ENCODE results near the gene LRMDA.

Gene LRMDA

GRCh38 chr10:75648351-75648750 is 216.9 kb downstream of the LRMDA start:
- DNase-seq: no peak

- no peak for DNase-seq
These were observed 217.4 kb downstream of the LRMDA start for GRCh38 chr10:75648854-75649253.

- no peak for DNase-seq
These were observed 218.0 kb downstream of the LRMDA start for GRCh38 chr10:75649466-75649865.

- no peak for DNase-seq
These were observed 219.2 kb downstream of the LRMDA start for GRCh38 chr10:75650648-75651047.

GRCh38 chr10:75651417-75651816 is 220.0 kb downstream of the LRMDA start:
- no peak for DNase-seq

- DNase-seq: no peak
These were observed 220.8 kb downstream of the LRMDA start for GRCh38 chr10:75652146-75652740.

- no peak for DNase-seq
These were observed 222.3 kb downstream of the LRMDA start for GRCh38 chr10:75653761-75654160.

- no peak for DNase-seq
These were observed 222.8 kb downstream of the LRMDA start for GRCh38 chr10:75654171-75654771.

- DNase-seq: no peak
These were observed 223.3 kb downstream of the LRMDA start for GRCh38 chr10:75654772-75655171.

GRCh38 chr10:75655791-75656451 is 224.5 kb downstream of the LRMDA start:
- no peak for DNase-seq

- DNase-seq: no peak
These were observed 225.9 kb downstream of the LRMDA start for GRCh38 chr10:75657351-75657750.

- no peak for DNase-seq
These were observed 226.6 kb downstream of the LRMDA start for GRCh38 chr10:75658036-75658435.

- no peak for DNase-seq
These were observed 227.1 kb downstream of the LRMDA start for GRCh38 chr10:75658496-75658895.

- no peak for DNase-seq
These were observed 227.5 kb downstream of the LRMDA start for GRCh38 chr10:75658915-75659314.

GRCh38 chr10:75660823-75661222 is 229.4 kb downstream of the LRMDA start:
- DNase-seq: no peak

- DNase-seq: no peak
These were observed 231.3 kb downstream of the LRMDA start for GRCh38 chr10:75662715-75663114.

- no peak for DNase-seq
These were observed 232.7 kb downstream of the LRMDA start for GRCh38 chr10:75663947-75664664.

- DNase-seq: no peak
These were observed 233.5 kb downstream of the LRMDA start for GRCh38 chr10:75664968-75665367.

- no peak for DNase-seq
These were observed 234.3 kb downstream of the LRMDA start for GRCh38 chr10:75665707-75666106.

GRCh38 chr10:75672111-75672671 is 240.8 kb downstream of the LRMDA start:
- no peak for DNase-seq

- no peak for DNase-seq
These were observed 241.4 kb downstream of the LRMDA start for GRCh38 chr10:75672842-75673241.

GRCh38 chr10:75677541-75677940 is 246.1 kb downstream of the LRMDA start:
- DNase-seq: no peak

- DNase-seq: no peak
These were observed 247.1 kb downstream of the LRMDA start for GRCh38 chr10:75678527-75678926.

GRCh38 chr10:75679536-75679935 is 248.1 kb downstream of the LRMDA start:
- DNase-seq: no peak

Measured in cerebellar nuclear complex (tissue), 1 donor.